Glutamatergic neuron (in vitro differentiated cells): ENCODE measurements around the gene PDIA4. TPM values are rescaled to one million over a fixed set of nuclear protein-coding genes. Genes with fewer than 3 reads are reported as not detected.
"Not testable (repeated sequence)": the region's sequence is repeated elsewhere in the genome, so short reads cannot be mapped to it uniquely, and the experiment has no call there.

Experiments
- DNase-seq: peaks from one replicate; pipeline ENCODE4 v3.0.0; 2022
- H3K27ac Mint-ChIP-seq: one replicate; pipeline ENCODE4 v1.8.0; 2020; ENCODE audit warnings: mild to moderate bottlenecking, mixed read lengths, inconsistent platforms; ENCODE audit not compliant: unreplicated experiment
- H3K27me3 Mint-ChIP-seq: one replicate; pipeline ENCODE4 v1.8.0; 2020; ENCODE audit warnings: mild to moderate bottlenecking, moderate library complexity, mixed read lengths, inconsistent platforms; ENCODE audit not compliant: unreplicated experiment
- H3K36me3 Mint-ChIP-seq: one replicate; pipeline ENCODE4 v1.8.0; 2020; ENCODE audit warnings: mild to moderate bottlenecking, mixed read lengths, inconsistent platforms; ENCODE audit not compliant: unreplicated experiment
- H3K4me1 Mint-ChIP-seq: one replicate; pipeline ENCODE4 v1.8.0; 2020; ENCODE audit warnings: mild to moderate bottlenecking, low read depth, mixed read lengths, inconsistent platforms; ENCODE audit not compliant: unreplicated experiment
- H3K4me3 Mint-ChIP-seq: one replicate; pipeline ENCODE4 v1.8.0; 2020; ENCODE audit warnings: mild to moderate bottlenecking, mixed read lengths, inconsistent platforms; ENCODE audit not compliant: unreplicated experiment
- H3K9me3 Mint-ChIP-seq: one replicate; pipeline ENCODE4 v1.8.0; 2020; ENCODE audit warnings: mild to moderate bottlenecking, moderate library complexity, mixed read lengths, inconsistent platforms; ENCODE audit not compliant: unreplicated experiment
- CTCF ChIP-seq: fragments of 200-600 bp; sonication (generic); IDR thresholded peaks from one replicate; pipeline ENCODE4 v1.5.0; 2021; ENCODE audit not compliant: partially characterized antibody, unreplicated experiment
- total RNA-seq: library from RNA; stranded (reverse); fragmentation: NEBNext Ultra II Directional; extraction: Animal tissue kit (Norgen Biotek cat#: 25700); gene quantifications from one replicate; pipeline ENCODE4 v1.2.1, GENCODE V29; 2021; ENCODE audit not compliant: unreplicated experiment

PDIA4 gene
- total RNA-seq, 1 donor from 2014 or later: 69.0 TPM

- Mint-ChIP-seq H3K4me1 (peaks cover 19% of the 10 kb centered on the region), H3K4me3 (peak overlapping the region; percentile 30), H3K27me3 (peaks cover 1% of the 10 kb centered on the region), H3K27ac (peak overlapping the region; percentile 72), H3K36me3 (peaks cover 4% of the 10 kb centered on the region), H3K9me3 (peaks cover 8% of the 10 kb centered on the region)
- no peak for TF ChIP-seq CTCF
- DNase-seq: no peak
These were observed 14.4 kb downstream of the PDIA4 start for GRCh38 chr7:149013876-149014275.

- not testable (repeated sequence) for H3K9me3 Mint-ChIP-seq, H3K27me3 Mint-ChIP-seq, DNase-seq, H3K27ac Mint-ChIP-seq, H3K4me3 Mint-ChIP-seq, H3K36me3 Mint-ChIP-seq
- H3K4me1 Mint-ChIP-seq: peaks cover 19% of the 10 kb centered on the region
These were observed 15.6 kb downstream of the PDIA4 start for GRCh38 chr7:149012730-149013129.

- no peak for DNase-seq
- Mint-ChIP-seq H3K9me3 (peaks cover 7% of the 10 kb centered on the region), H3K27me3 (peaks cover 1% of the 10 kb centered on the region), H3K4me3 (no peak overlapping the region), H3K4me1 (peaks cover 19% of the 10 kb centered on the region), H3K27ac (no peak overlapping the region), H3K36me3 (peaks cover 4% of the 10 kb centered on the region)
- TF ChIP-seq CTCF: no peak
These were observed 16.8 kb downstream of the PDIA4 start for GRCh38 chr7:149011491-149011890.

GRCh38 chr7:149010451-149010850 is 17.9 kb downstream of the PDIA4 start:
- Mint-ChIP-seq H3K9me3 (peaks cover 7% of the 10 kb centered on the region), H3K4me3 (no peak overlapping the region), H3K36me3 (peaks cover 4% of the 10 kb centered on the region), H3K27ac (no peak overlapping the region), H3K4me1 (peaks cover 19% of the 10 kb centered on the region), H3K27me3 (peaks cover 1% of the 10 kb centered on the region)
- peak; percentile 11 for DNase-seq
- no peak for TF ChIP-seq CTCF

GRCh38 chr7:149009527-149009926 is 18.8 kb downstream of the PDIA4 start:
- no peak overlapping the region for H3K27ac Mint-ChIP-seq
- H3K4me3 Mint-ChIP-seq: no peak overlapping the region
- DNase-seq: peak; percentile 7
- peaks cover 1% of the 10 kb centered on the region for H3K27me3 Mint-ChIP-seq
- H3K36me3 Mint-ChIP-seq: peaks cover 4% of the 10 kb centered on the region
- peaks cover 7% of the 10 kb centered on the region for H3K9me3 Mint-ChIP-seq
- TF ChIP-seq CTCF: no peak
- H3K4me1 Mint-ChIP-seq: peaks cover 14% of the 10 kb centered on the region

GRCh38 chr7:149007611-149008010 is 20.7 kb downstream of the PDIA4 start:
- Mint-ChIP-seq H3K27ac (no peak overlapping the region), H3K36me3 (peaks cover 7% of the 10 kb centered on the region), H3K9me3 (no peaks in the 10 kb centered on the region), H3K4me3 (no peak overlapping the region), H3K27me3 (peaks cover 4% of the 10 kb centered on the region), H3K4me1 (peaks cover 4% of the 10 kb centered on the region)
- DNase-seq: no peak
- no peak for TF ChIP-seq CTCF
